IMR-90 (cell line): ENCODE results near the gene UGDH. TPM values are rescaled to one million over a fixed set of nuclear protein-coding genes. Genes with fewer than 3 reads are reported as not detected.

ENCODE experiments used
- ATAC-seq: fragments of 200-7000 bp; cut with Tn5 transposase; 2 replicates; pipeline ENCODE4 v1.9.1; 2020; ENCODE audit warnings: low read depth, mild to moderate bottlenecking, moderate library complexity
- BruUV-seq: library from RNA; stranded (reverse); fragments of 400-500 nt; replicated peaks from 2 replicates; lab custom pipeline; 2021; lab: Mats Ljungman, UMichigan
- CTCF ChIA-PET: fragments of 300-600 bp; formaldehyde crosslinking; extraction: SDS; loops from one replicate; lab custom pipeline; 2021; ENCODE audit warnings: antibody characterized with exemption; lab: Yijun Ruan, JAX
- POLR2A ChIA-PET: fragments of 300-600 bp; sonication (Branson Sonifier 250); formaldehyde crosslinking; loops from one replicate; lab custom pipeline; 2022; ENCODE audit warnings: antibody characterized with exemption; ENCODE audit not compliant: unreplicated experiment; lab: Charles Lee
- DNase-seq: peaks from one replicate; pipeline ENCODE4 v3.0.0; 2013
- H2AFZ ChIP-seq: replicated peaks from 2 replicates; pipeline ENCODE3; 2013; ENCODE audit warnings: low read length, mild to moderate bottlenecking; ENCODE audit not compliant: poor library complexity
- H2AK5ac ChIP-seq: 2 replicates; pipeline ENCODE4 v1.6.1; 2013; ENCODE audit warnings: low read depth, low read length, inconsistent platforms
- H2AK9ac ChIP-seq: replicated peaks from 2 replicates; pipeline ENCODE3; 2013; ENCODE audit warnings: mild to moderate bottlenecking, low read depth, low read length, moderate library complexity; ENCODE audit not compliant: poor library complexity
- H2BK120ac ChIP-seq: 2 replicates; pipeline ENCODE4 v1.6.1; 2013; ENCODE audit warnings: low read depth, low read length, inconsistent platforms
- H2BK15ac ChIP-seq: 3 replicates; pipeline ENCODE4 v1.6.1; 2013; ENCODE audit warnings: low read depth, low read length, inconsistent platforms
- H2BK20ac ChIP-seq: 2 replicates; pipeline ENCODE4 v1.6.1; 2013; ENCODE audit warnings: low read depth, mild to moderate bottlenecking, inconsistent platforms, low read length, moderate library complexity
- H2BK5ac ChIP-seq: 2 replicates; pipeline ENCODE4 v1.6.1; 2013; ENCODE audit warnings: mild to moderate bottlenecking, low read depth, low read length, inconsistent platforms; ENCODE audit not compliant: poor library complexity, severe bottlenecking
- H3K14ac ChIP-seq: replicated peaks from 2 replicates; pipeline ENCODE4 v1.6.1; 2013; ENCODE audit warnings: low read depth, low read length, inconsistent platforms
- H3K18ac ChIP-seq: 2 replicates; pipeline ENCODE4 v1.6.1; 2013; ENCODE audit warnings: low read depth, low read length, control low read depth
- H3K23ac ChIP-seq: 2 replicates; pipeline ENCODE4 v1.6.1; 2013; ENCODE audit warnings: low read depth, low read length, inconsistent platforms
- H3K27ac ChIP-seq: 2 replicates; pipeline ENCODE4 v1.5.1; 2013; ENCODE audit warnings: mild to moderate bottlenecking, control low read depth, low read length; ENCODE audit not compliant: insufficient read depth
- H3K27me3 ChIP-seq: 2 replicates; pipeline ENCODE4 v1.6.1; 2013; ENCODE audit warnings: low read length; ENCODE audit not compliant: control insufficient read depth, insufficient read depth
- H3K36me3 ChIP-seq: 2 replicates; pipeline ENCODE4 v1.6.1; 2013; ENCODE audit warnings: low read length, mixed read lengths; ENCODE audit not compliant: control insufficient read depth, insufficient read depth
- H3K4ac ChIP-seq: 2 replicates; pipeline ENCODE4 v1.6.1; 2013; ENCODE audit warnings: low read depth, low read length, inconsistent platforms
- H3K4me1 ChIP-seq: 2 replicates; pipeline ENCODE4 v1.6.1; 2013; ENCODE audit warnings: low read length, mixed read lengths; ENCODE audit not compliant: control insufficient read depth, insufficient read depth
- H3K4me2 ChIP-seq: 2 replicates; pipeline ENCODE4 v1.6.1; 2013; ENCODE audit warnings: low read depth, mild to moderate bottlenecking, control low read depth, low read length, moderate library complexity
- H3K4me3 ChIP-seq: 2 replicates; pipeline ENCODE4 v1.5.1; 2013; ENCODE audit warnings: low read depth, mild to moderate bottlenecking, control low read depth, low read length, moderate library complexity; ENCODE audit not compliant: insufficient read depth
- H3K56ac ChIP-seq: 2 replicates; pipeline ENCODE4 v1.6.1; 2013; ENCODE audit warnings: low read length, inconsistent platforms; ENCODE audit not compliant: insufficient read depth; ENCODE audit errors: extremely low read depth
- H3K79me1 ChIP-seq, 2 experiments: 2 replicates each; pipeline ENCODE4 v1.6.1; 2013; ENCODE audit warnings: low read length in 2 of 2, inconsistent platforms in 1 of 2, low read depth in 1 of 2
- H3K9ac ChIP-seq: 2 replicates; pipeline ENCODE4 v1.6.1; 2013; ENCODE audit warnings: low read depth, low read length, control low read depth
- H3K9me1 ChIP-seq: 2 replicates; pipeline ENCODE4 v1.6.1; 2013; ENCODE audit warnings: low read length, inconsistent platforms; ENCODE audit not compliant: insufficient read depth
- H3K9me3 ChIP-seq: 2 replicates; pipeline ENCODE4 v1.6.1; 2013; ENCODE audit warnings: low read length; ENCODE audit not compliant: control insufficient read depth, insufficient read depth
- H4K20me1 ChIP-seq: 2 replicates; pipeline ENCODE4 v1.6.1; 2013; ENCODE audit warnings: low read length, inconsistent platforms; ENCODE audit not compliant: insufficient read depth
- H4K5ac ChIP-seq: 2 replicates; pipeline ENCODE4 v1.6.1; 2013; ENCODE audit warnings: mild to moderate bottlenecking, low read depth, low read length, control low read depth
- H4K8ac ChIP-seq, 2 experiments: 2 replicates each; pipeline ENCODE4 v1.6.1; 2013; ENCODE audit warnings: low read depth in 2 of 2, low read length in 2 of 2, control low read depth in 1 of 2, inconsistent platforms in 1 of 2
- H4K91ac ChIP-seq: 2 replicates; pipeline ENCODE4 v1.6.1; 2013; ENCODE audit warnings: low read depth, low read length, inconsistent platforms; ENCODE audit not compliant: insufficient read depth
- BHLHE40 ChIP-seq: fragments of 150-350 bp; IDR thresholded peaks from 2 replicates; pipeline ENCODE4 v1.6.1; 2016; ENCODE audit warnings: mild to moderate bottlenecking, low read depth, low read length
- CEBPB ChIP-seq: IDR thresholded peaks from 2 replicates; pipeline ENCODE4 v1.6.1; 2012; ENCODE audit warnings: low read depth, low read length, improper control_type of control experiment
- CHD1 ChIP-seq: IDR thresholded peaks from 2 replicates; pipeline ENCODE4 v1.6.1; 2012; ENCODE audit warnings: low read depth, low read length, improper control_type of control experiment
- FOS ChIP-seq: fragments of 150-350 bp; IDR thresholded peaks from 2 replicates; pipeline ENCODE4 v1.6.1; 2016; ENCODE audit warnings: low read depth, low read length
- MAFK ChIP-seq: IDR thresholded peaks from 2 replicates; pipeline ENCODE4 v1.6.1; 2012; ENCODE audit warnings: low read depth, low read length, improper control_type of control experiment
- MAZ ChIP-seq: IDR thresholded peaks from 2 replicates; pipeline ENCODE4 v1.6.1; 2012; ENCODE audit warnings: low read depth, mild to moderate bottlenecking, low read length, improper control_type of control experiment, moderate library complexity, borderline replicate concordance
- NFE2L2 ChIP-seq: fragments of 150-350 bp; IDR thresholded peaks from 2 replicates; pipeline ENCODE4 v1.6.1; 2016; ENCODE audit warnings: low read depth, mild to moderate bottlenecking, low read length
- RFX5 ChIP-seq: IDR thresholded peaks from 2 replicates; pipeline ENCODE4 v1.8.0; 2012; ENCODE audit warnings: low read depth, mild to moderate bottlenecking, low read length, moderate library complexity
- WGBS, 2 experiments: methylation state at CpG; one replicate each; pipeline versions ENCODE4 v1.1.5 to v1.1.7; 2013; ENCODE audit warnings: missing lambda C conversion rate in 2 of 2; ENCODE audit not compliant: insufficient read length in 1 of 2; ENCODE audit errors: extremely low coverage in 2 of 2; 5-methylcytosine and 5-hydroxymethylcytosine counted together
- dilution Hi-C: fragments of 300-500 bp; cut with HindIII; formaldehyde crosslinking; loops from one replicate; pipeline ENCODE4 v1.14.3; 2018; ENCODE audit warnings: low sequenced_read_pairs; ENCODE audit not compliant: unreplicated experiment
- in situ Hi-C: fragments of 300-500 bp; cut with MboI; formaldehyde crosslinking; loops from 3 replicates; pipeline ENCODE4 v1.14.3; 2019; ENCODE audit warnings: low sequenced_read_pairs, inconsistent platforms, mixed read lengths
- intact Hi-C: fragments of 100-400 bp; cut with micrococcal nuclease; formaldehyde crosslinking; loops from 2 replicates; pipeline ENCODE4 v1.10.0; 2022
- polyA plus RNA-seq, 3 experiments: library from polyadenylated mRNA; depleted of rRNA; stranded (reverse); fragments of >200 nt; gene quantifications; 2 replicates each; pipeline ENCODE4 v1.2.3, GENCODE V29; 2012; ENCODE audit warnings: low replicate concordance in 1 of 3
- total RNA-seq: library from RNA; depleted of rRNA; stranded (reverse); fragments of >200 nt; gene quantifications from 2 replicates; pipeline ENCODE4 v1.2.3, GENCODE V29; 2012
- TF ChIP-seq, protein P1 (sequence below): fragments of 150-350 bp; IDR thresholded peaks from 2 replicates; pipeline ENCODE4 v1.6.1; 2017; ENCODE audit warnings: mild to moderate bottlenecking, antibody characterized with exemption, low read length, low read depth

The UGDH gene
- total and polyA plus RNA-seq, 2 of the 4 experiments (the other 2 are of a cell fraction): 69.2 to 257 TPM

DNA sequence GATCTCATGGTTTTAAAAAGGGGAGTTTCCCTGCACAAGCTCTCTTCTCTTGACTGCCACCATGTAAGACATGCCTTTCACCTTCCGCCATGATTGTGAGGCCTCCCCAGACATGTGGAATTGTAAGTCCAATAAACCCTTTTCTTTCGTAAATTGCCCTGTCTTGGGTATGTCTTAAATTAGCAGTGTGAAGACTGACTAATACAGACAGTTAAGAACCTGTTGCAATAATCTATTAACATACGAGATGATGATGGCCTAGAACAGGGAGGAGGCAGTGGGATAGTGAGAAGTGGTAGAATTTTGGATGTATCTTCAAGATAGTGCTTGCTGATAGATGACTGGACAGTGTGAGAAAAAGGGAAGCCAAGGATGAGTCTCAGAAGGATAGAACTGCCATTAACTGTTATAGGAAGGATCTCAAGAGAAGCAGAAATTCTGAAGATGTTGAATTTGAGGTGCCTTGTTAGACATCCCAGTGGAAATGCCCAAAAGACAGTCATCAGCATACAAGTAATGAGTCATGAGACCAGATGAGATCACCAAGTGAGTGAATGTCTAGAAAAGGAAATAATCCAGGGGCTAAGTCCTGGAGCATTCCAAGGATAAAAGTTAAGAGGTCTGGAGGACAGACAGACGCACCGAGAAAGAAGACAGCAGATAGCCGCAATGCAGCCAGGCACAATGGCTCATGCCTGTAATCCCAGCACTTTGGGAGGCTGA, 38.8 kb upstream of the UGDH start:
- Histone ChIP-seq H3K36me3 (peaks cover 9% of the 10 kb centered on the region), H2BK20ac (peak overlapping the region; percentile 98), H3K4me3 (no peak overlapping the region), H2AFZ (no peak overlapping the region), H4K20me1 (no peaks in the 10 kb centered on the region), H3K4ac (peak overlapping the region; percentile 92; the same call in 1 of the 2 replicates), H2BK5ac (peak overlapping the region; percentile 99), H3K18ac (peak overlapping the region; percentile 97; the same call in 1 of the 2 replicates), H3K4me1 (peaks cover 5% of the 10 kb centered on the region), H3K27ac (peak overlapping the region; percentile 59), H3K27me3 (no peaks in the 10 kb centered on the region), H2AK5ac (peak overlapping the region; percentile 72; the same call in 1 of the 2 replicates), H3K9me3 (peaks cover 2% of the 10 kb centered on the region; the same call in 1 of the 2 replicates), H3K9ac (no peak overlapping the region), H2BK120ac (peak overlapping the region; percentile 97), H2AK9ac (no peak overlapping the region), H4K5ac (peak overlapping the region; percentile 78; the same call in 1 of the 2 replicates), H3K79me1 (peaks cover 3 to 4% of the 10 kb centered on the region in 2 experiments; a peak in 3 of 4 replicates), H3K4me2 (no peak overlapping the region; the same call in 1 of the 2 replicates), H3K14ac (peak overlapping the region; percentile 96), H4K8ac (peak overlapping the region; percentile 7 to 83), H2BK15ac (peak overlapping the region; percentile 78), H4K91ac (peak overlapping the region; percentile 83), H3K56ac (peak overlapping the region; percentile 67; the same call in 1 of the 2 replicates), H3K23ac (peak overlapping the region; percentile 97; the same call in 1 of the 2 replicates), H3K9me1 (no peaks in the 10 kb centered on the region; the same call in 1 of the 2 replicates)
- intact Hi-C loops: no loop called here
- POLR2A ChIA-PET: no interaction called here
- dilution Hi-C loops: no loop called here
- WGBS, 2 experiments: 100% methylated on average over 1 of the region's 6 CpGs; no CpG with 5 or more reads in 1 of the 2 experiments
- in situ Hi-C loops: no loop called here
- DNase-seq (peak; percentile 96), ATAC-seq (peak; percentile 92)
- no TSS peak for BruUV-seq
- CTCF ChIA-PET: no interaction called here
- no peak for TF ChIP-seq MAZ
- no peak for TF ChIP-seq CHD1
- TF ChIP-seq CEBPB: peak; percentile 37
- TF ChIP-seq BHLHE40: no peak
- TF ChIP-seq FOS: peak; percentile 97
- TF ChIP-seq, protein P1, sequence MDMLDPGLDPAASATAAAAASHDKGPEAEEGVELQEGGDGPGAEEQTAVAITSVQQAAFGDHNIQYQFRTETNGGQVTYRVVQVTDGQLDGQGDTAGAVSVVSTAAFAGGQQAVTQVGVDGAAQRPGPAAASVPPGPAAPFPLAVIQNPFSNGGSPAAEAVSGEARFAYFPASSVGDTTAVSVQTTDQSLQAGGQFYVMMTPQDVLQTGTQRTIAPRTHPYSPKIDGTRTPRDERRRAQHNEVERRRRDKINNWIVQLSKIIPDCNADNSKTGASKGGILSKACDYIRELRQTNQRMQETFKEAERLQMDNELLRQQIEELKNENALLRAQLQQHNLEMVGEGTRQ: no peak
- peak; percentile 9; the same call in 1 of the 2 replicates for TF ChIP-seq MAFK
- TF ChIP-seq RFX5: no peak
- TF ChIP-seq NFE2L2: no peak
